K562 (cell line): Measurements from ENCODE around the gene RFNG. TPM values are rescaled to one million over a fixed set of nuclear protein-coding genes. Genes with fewer than 3 reads are reported as not detected.
A peak's percentile ranks its signal among the peaks of the same experiment; 100 is the strongest.

Experiments used
- CHD1 ChIP-seq: fragments of 200-600 bp; sonication (generic); IDR thresholded peaks from one replicate; pipeline ENCODE4 v1.6.1; 2012; ENCODE audit warnings: mild to moderate bottlenecking, moderate library complexity, low read length, inconsistent platforms
- ESRRA ChIP-seq: fragments of 450-650 bp; IDR thresholded peaks from 2 replicates; pipeline ENCODE4 v1.6.1; 2014; ENCODE audit warnings: low read depth, mild to moderate bottlenecking, moderate library complexity, borderline replicate concordance
- FOXP1 ChIP-seq: sonication (generic); formaldehyde crosslinking; IDR thresholded peaks from 2 replicates; pipeline ENCODE4 v1.8.0; 2022; ENCODE audit warnings: mild to moderate bottlenecking, missing genetic modification reagents
- GTF2F1 ChIP-seq: IDR thresholded peaks from 2 replicates; pipeline ENCODE4 v1.6.1; 2011; ENCODE audit warnings: low read depth, low read length, improper control_type of control experiment
- HDAC1 ChIP-seq, 2 experiments: fragments of 450-650 bp; IDR thresholded peaks; 2 replicates each; pipeline ENCODE4 v1.6.1; 2016 to 2017; ENCODE audit warnings: inconsistent platforms in 1 of 2, mild to moderate bottlenecking in 1 of 2, moderate library complexity in 1 of 2
- HMGXB4 ChIP-seq: sonication (generic); formaldehyde crosslinking; IDR thresholded peaks from 2 replicates; pipeline ENCODE4 v1.8.1; 2023; ENCODE audit warnings: mild to moderate bottlenecking, missing genetic modification reagents
- MCM5 ChIP-seq: fragments of 450-650 bp; IDR thresholded peaks from 2 replicates; pipeline ENCODE4 v1.6.1; 2016; ENCODE audit warnings: low read depth
- MXD1 ChIP-seq: fragments of 250-450 bp; sonication (Bioruptor Pico); IDR thresholded peaks from 2 replicates; pipeline ENCODE4 v1.8.0; 2021; ENCODE audit warnings: borderline replicate concordance, mild to moderate bottlenecking, moderate library complexity; ENCODE audit not compliant: poor library complexity, severe bottlenecking
- NKRF ChIP-seq: fragments of 450-650 bp; IDR thresholded peaks from 2 replicates; pipeline ENCODE4 v1.6.1; 2016; ENCODE audit warnings: borderline replicate concordance
- NR2C2 ChIP-seq, 2 experiments: fragments of 200-800 bp in 1 of 2; sonication (Bioruptor generic) in 1 of 2; sonication (generic) in 1 of 2; formaldehyde crosslinking in 1 of 2; IDR thresholded peaks; 2 replicates each; pipeline versions ENCODE4 v1.6.1 to v1.8.0; 2016 to 2022; ENCODE audit warnings: mild to moderate bottlenecking in 1 of 2, missing compliant biosample characterization in 1 of 2, missing genetic modification characterization in 1 of 2, missing genetic modification reagents in 1 of 2
- POLR2G ChIP-seq: fragments of 200-400 bp; formaldehyde crosslinking; IDR thresholded peaks from 2 replicates; pipeline ENCODE4 v1.6.1; 2017; ENCODE audit warnings: low read depth, mild to moderate bottlenecking, antibody characterized with exemption, low read length, moderate library complexity
- PRMT5 ChIP-seq: sonication (generic); formaldehyde crosslinking; IDR thresholded peaks from 2 replicates; pipeline ENCODE4 v1.5.0; 2020; ENCODE audit warnings: missing genetic modification reagents
- SRSF1 ChIP-seq: fragments of 200-400 bp; formaldehyde crosslinking; IDR thresholded peaks from 2 replicates; pipeline ENCODE4 v1.6.1; 2017; ENCODE audit warnings: mild to moderate bottlenecking, low read depth, low read length, moderate library complexity
- SUPT5H ChIP-seq: fragments of 450-650 bp; IDR thresholded peaks from 2 replicates; pipeline ENCODE4 v1.6.1; 2016
- TAL1 ChIP-seq: fragments of 450-650 bp; IDR thresholded peaks from 2 replicates; pipeline ENCODE4 v1.6.1; 2016; ENCODE audit warnings: mild to moderate bottlenecking
- TEAD1 ChIP-seq, 2 experiments: fragments of 450-650 bp in 1 of 2; sonication (generic) in 1 of 2; formaldehyde crosslinking; IDR thresholded peaks; 2 replicates each; pipeline versions ENCODE4 v1.4.0 to v1.8.0; 2020 to 2022; ENCODE audit warnings: mild to moderate bottlenecking in 2 of 2, missing genetic modification reagents in 1 of 2
- TSHZ1 ChIP-seq: fragments of 250-450 bp; sonication (Bioruptor Pico); IDR thresholded peaks from 2 replicates; pipeline ENCODE4 v1.4.0; 2020; ENCODE audit warnings: mild to moderate bottlenecking, moderate library complexity
- ZNF511 ChIP-seq: sonication (generic); formaldehyde crosslinking; IDR thresholded peaks from 2 replicates; pipeline ENCODE4 v1.8.0; 2022; ENCODE audit warnings: mild to moderate bottlenecking, missing genetic modification reagents
- polyA plus RNA-seq, 8 experiments: library from polyadenylated mRNA; depleted of rRNA in 4 of 8; stranded (reverse) in 5 of 8; unstranded in 3 of 8; fragments of >200 nt; fragmentation: Nextera tagmentation in 2 of 8; fragmentation: Illumina TruSeq in 1 of 8; extraction: Ambion mirVana in 2 of 8; extraction: Trizol in 1 of 8; gene quantifications; 2 replicates each; pipeline versions ENCODE4 v1.2.1 to v1.2.3, GENCODE V29; 2011 to 2014; ENCODE audit warnings: inconsistent platforms in 1 of 8, missing spikeins in 1 of 8
- total RNA-seq, 7 experiments: library from RNA; depleted of rRNA in 6 of 7; stranded (reverse); fragments of >200 nt in 6 of 7; fragmentation: Illumina TruSeq in 2 of 7; extraction: Trizol in 2 of 7; gene quantifications; 2 replicates each; pipeline versions ENCODE4 v1.2.1 to v1.2.3, GENCODE V29; 2011 to 2021; ENCODE audit warnings: low replicate concordance in 1 of 7

The RFNG gene
- total and polyA plus RNA-seq, 9 of the 15 experiments (the other 6 are each of a cell fraction or from before 2014, with no cell fraction given): 0.32 to 32.8 (median 9.5) TPM

- TF ChIP-seq TAL1: no peak
- peak; percentile 14; the same call in 1 of the 2 replicates for TF ChIP-seq FOXP1 (CRISPR knock-in tag)
- no peak for TF ChIP-seq CHD1
- TF ChIP-seq HMGXB4: peak; percentile 57; the same call in 1 of the 2 replicates
- peak; percentile 64 for TF ChIP-seq SUPT5H
- peak; percentile 89 for TF ChIP-seq POLR2G
- TF ChIP-seq MCM5: no peak
- TF ChIP-seq MXD1 (CRISPR knock-in tag): peak; percentile 10
- peak; percentile 79 for TF ChIP-seq ZNF511
- TF ChIP-seq GTF2F1: no peak
- 0 out of 2 replicates have a peak, but pooled peaks have one; percentile 20 for TF ChIP-seq PRMT5 (CRISPR knock-in tag)
- peak; percentile 48; the same call in 1 of the 2 replicates for TF ChIP-seq ESRRA
- peak in 1 of 2 experiments; percentile 97; a peak in 2 of 4 replicates for TF ChIP-seq HDAC1 (IDR thresholded peaks at IDR 0.05)
- peak; percentile 96 for TF ChIP-seq NKRF
- 0 out of 2 replicates have a peak, but pooled peaks have one; percentile 76 for TF ChIP-seq SRSF1
- no peak for TF ChIP-seq TSHZ1
- 0 out of 2 replicates have a peak, but pooled peaks have one; percentile 39 for TF ChIP-seq NR2C2 (CRISPR knock-in tag; IDR thresholded peaks at IDR 0.05)
- TF ChIP-seq NR2C2 (tag; IDR thresholded peaks at IDR 0.05): no peak
- 0 out of 4 replicates have a peak, but pooled peaks of 1 of the 2 experiments have one; percentile 14 for TF ChIP-seq TEAD1 (CRISPR knock-in tag; IDR thresholded peaks at IDR 0.05)
Measured at GRCh38 chr17:82022310-82022980, 29.2 kb downstream of the RFNG start, which contains the start of gene CENPX (continued).
